ENCODE measurements around the gene KRT82.
"Not testable (repeated sequence)": the region's sequence is repeated elsewhere in the genome, so short reads cannot be mapped to it uniquely, and the experiment has no call there.

KRT82 gene

GRCh38 chr12:52356762-52357580 lies 49.2 kb downstream of the KRT82 start:
- no peak for DNase-seq

- no peak for DNase-seq
These were observed 49.9 kb downstream of the KRT82 start for GRCh38 chr12:52356031-52356761.

GRCh38 chr12:52355176-52355575 lies 51.0 kb downstream of the KRT82 start:
- DNase-seq: no peak

GRCh38 chr12:52354200-52354599 lies 51.9 kb downstream of the KRT82 start:
- DNase-seq: no peak

GRCh38 chr12:52353766-52354165 lies 52.4 kb downstream of the KRT82 start:
- DNase-seq: no peak

GRCh38 chr12:52352951-52353350 lies 53.2 kb downstream of the KRT82 start:
- no peak for DNase-seq

GRCh38 chr12:52351196-52352059 lies 54.7 kb downstream of the KRT82 start:
- no peak for DNase-seq

- DNase-seq: no peak
These were observed 55.3 kb downstream of the KRT82 start for GRCh38 chr12:52350786-52351185.

GRCh38 chr12:52350021-52350620 lies 56.0 kb downstream of the KRT82 start:
- no peak for DNase-seq

GRCh38 chr12:52349196-52349595 lies 56.9 kb downstream of the KRT82 start:
- DNase-seq: no peak

GRCh38 chr12:52347551-52348510 lies 58.3 kb downstream of the KRT82 start:
- DNase-seq: no peak

- DNase-seq: no peak
These were observed 59.1 kb downstream of the KRT82 start for GRCh38 chr12:52347016-52347415.

- DNase-seq: no peak
These were observed 59.5 kb downstream of the KRT82 start for GRCh38 chr12:52346593-52346992.

- not testable (repeated sequence) for DNase-seq
These were observed 61.1 kb downstream of the KRT82 start for GRCh38 chr12:52345041-52345440.

GRCh38 chr12:52344111-52344510 lies 62.0 kb downstream of the KRT82 start:
- DNase-seq: no peak
